Measurements from ENCODE around the gene SH3BGRL2.
"Not testable (repeated sequence)": the region's sequence is repeated elsewhere in the genome, so short reads cannot be mapped to it uniquely, and the experiment has no call there.

Gene SH3BGRL2

GRCh38 chr6:79745282-79745681, 114.2 kb downstream of the SH3BGRL2 start:
- not testable (repeated sequence) for DNase-seq (ENCODE audit: low read depth)

GRCh38 chr6:79746325-79746724, 115.2 kb downstream of the SH3BGRL2 start:
- DNase-seq (ENCODE audit: low read depth), result not testable (repeated sequence)

GRCh38 chr6:79750806-79751205, 119.7 kb downstream of the SH3BGRL2 start:
- no peak for DNase-seq (ENCODE audit: low read depth)

Measured in stromal cell of bone marrow (primary cell).